Stimulated activated CD4-positive, alpha-beta T cell treated with anti-CD3 and anti-CD28 coated beads, Interleukin-4, amount 100 ng/mL, for 1 hour (primary cell): Measurements from ENCODE around the gene ALG14.

Experiments used
- DNase-seq: peaks from one replicate; pipeline ENCODE4 v3.0.0-alpha.2; 2020

The ALG14 gene

GRCh38 chr1:94926126-94926914 is 146.4 kb downstream of the ALG14 start:
- peak; percentile 17 for DNase-seq

DNA sequence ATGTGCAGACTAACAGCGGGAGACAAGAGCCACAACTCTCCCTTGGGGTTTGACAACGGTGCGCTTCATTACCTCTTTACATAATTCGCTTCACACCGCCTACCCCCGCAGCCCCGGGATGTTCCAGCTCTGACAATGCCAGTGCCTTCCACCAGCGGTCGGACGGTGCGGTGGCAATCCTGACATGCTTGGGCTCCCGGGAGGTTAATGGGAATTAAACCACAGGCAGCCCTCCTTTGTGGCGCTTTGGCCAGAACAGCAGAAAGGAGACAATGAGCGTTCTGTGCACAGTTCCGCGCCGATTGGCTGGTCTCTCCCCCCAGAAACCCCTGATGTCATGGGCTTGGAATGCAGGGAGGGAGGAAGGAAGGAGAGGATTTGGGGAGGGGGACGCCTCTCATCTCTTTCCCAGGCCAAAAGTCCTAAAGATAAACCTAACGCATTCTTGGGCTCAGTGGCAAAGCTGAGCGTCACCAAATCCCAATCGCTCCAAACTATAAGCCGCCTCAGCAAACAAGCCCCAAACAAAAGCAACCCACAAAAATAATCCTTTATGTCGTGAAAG is 147.1 kb downstream of the ALG14 start:
- DNase-seq, result no peak

DNA sequence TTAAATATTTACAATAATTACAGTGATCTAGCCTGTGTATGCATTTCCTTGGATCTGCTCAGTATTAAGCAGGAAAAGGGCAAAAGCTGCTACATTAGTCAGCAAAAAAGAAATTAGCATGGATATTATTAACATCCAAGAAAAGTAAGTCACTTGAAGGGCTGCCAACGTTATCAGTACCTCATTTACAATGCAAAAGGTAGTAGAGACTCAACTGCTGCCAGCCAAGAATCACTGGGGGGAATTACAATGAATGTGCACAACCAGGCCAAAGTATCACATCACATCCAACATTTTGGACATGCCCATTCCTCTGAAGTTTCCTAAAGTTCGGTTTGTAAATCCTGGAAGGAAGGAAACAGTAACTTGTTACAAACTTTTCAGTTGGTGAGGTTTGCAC is 147.7 kb downstream of the ALG14 start:
- DNase-seq, result no peak
